ENCODE measurements around the gene ZBTB7C.
A peak's percentile ranks its signal among the peaks of the same experiment; 100 is the strongest.
"Not testable (repeated sequence)": the region's sequence is repeated elsewhere in the genome, so short reads cannot be mapped to it uniquely, and the experiment has no call there.

ZBTB7C gene

DNA sequence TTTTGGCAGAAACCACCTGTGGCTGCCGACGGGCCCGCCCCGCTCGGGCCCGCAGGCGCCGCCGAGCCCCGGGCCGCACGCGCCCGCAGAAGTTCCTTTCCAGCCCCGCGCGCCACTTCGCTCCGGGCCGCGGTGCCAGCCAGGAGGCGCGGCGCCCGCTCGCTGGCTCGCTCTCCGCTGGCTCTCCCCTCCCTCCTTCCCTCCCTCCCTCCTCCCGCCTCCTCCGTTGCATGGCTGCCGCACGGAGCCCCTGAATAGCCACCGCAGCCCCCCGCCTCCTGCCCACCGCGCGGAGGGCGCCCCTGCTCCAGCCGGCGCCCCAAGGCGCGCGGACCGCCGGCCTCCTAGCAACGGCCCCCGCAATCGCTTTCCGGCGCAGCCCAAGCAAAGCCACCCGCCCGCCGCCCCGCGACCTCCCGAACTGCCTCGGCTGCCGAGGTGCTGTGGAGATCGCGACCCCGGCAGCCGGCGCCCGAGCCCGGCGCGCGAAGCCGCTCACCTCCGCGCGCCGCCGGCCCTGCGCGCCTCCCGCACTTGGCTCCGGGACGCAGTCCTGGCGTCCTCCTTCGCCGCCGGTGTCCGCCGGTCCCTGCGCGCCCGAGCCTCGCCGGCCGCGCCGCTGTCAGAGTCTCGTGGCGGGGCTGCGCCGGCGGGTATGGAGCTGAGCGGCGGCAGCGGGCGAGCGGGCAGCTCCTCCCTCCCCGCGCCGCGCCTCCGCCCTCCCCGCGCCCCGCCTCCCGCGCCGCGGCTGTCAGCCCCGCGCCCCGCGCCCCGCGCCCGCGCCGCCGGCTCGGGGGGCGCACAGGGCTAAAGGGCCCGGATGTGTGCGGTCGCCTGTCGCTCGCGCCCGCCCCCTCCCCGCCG is at the start of gene ZBTB7C:
ZBTB7C (minus strand) TSS at position 657 of the 864 bp plus-strand sequence.
- no peak for DNase-seq

DNA sequence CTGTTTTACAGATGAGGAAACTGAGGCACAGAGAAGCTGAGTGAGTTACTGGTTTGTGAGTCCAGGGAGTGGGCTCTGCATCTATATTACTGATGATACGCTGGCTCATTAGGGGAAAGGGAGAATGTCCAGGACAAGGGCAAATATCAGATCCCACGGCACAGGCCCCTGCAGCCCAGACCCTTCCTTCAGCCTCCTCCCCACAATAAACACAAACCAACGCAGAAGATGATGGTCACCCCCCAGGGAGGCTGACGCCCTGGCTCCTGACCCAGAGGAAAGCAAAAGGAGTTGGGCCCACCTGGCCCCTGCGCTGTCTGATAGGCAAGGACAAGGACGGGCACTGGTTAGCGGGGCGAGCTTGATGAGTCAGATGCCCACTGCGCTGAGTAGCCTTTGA is 47.7 kb upstream of the ZBTB7C start:
- no peak for DNase-seq

DNA sequence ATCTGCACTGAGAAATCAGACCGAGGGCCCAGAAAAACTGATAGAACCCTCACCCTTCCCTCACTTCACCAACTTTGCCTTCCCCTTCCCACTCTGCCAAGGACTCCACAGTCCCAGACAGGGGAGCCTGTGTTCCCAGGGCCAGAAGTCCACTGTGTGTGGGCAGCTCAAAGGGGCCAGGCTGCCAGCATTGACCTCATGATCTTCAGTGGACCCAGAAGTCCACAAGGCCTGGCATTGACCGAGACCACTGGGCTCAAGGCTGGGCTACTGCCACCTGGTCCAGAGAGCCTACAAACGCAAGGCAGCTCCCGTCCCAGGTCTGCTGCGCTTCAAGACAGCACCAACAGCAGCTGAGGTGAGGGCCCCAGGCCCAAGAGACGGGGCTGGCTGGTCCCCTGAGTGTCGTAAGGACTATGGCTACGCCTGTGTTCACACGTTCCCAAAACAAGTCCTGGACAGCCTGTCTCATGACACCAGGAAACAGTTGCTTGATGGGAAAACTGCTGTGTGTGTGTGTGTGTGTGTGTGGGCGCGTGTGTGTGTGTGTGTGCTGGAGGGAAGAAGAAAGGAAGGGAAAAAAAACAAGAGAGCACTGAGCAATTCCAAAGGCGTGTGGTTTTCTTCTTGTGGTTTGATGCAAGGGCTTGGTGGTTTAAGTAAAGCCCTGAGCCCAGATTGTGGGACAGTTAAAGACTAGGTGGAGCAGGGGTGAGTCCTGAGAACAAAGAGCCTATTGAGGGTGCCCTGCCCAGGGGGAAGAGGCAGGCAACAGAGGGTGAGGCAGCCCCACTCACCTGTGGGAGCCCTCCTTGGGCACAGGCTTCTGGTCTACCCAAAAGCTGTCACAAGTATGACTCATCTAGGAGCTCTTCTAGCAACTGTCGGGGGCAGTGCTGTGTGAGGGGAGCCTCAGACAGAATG is 46.6 kb upstream of the ZBTB7C start:
- DNase-seq, result peak; percentile 69

DNA sequence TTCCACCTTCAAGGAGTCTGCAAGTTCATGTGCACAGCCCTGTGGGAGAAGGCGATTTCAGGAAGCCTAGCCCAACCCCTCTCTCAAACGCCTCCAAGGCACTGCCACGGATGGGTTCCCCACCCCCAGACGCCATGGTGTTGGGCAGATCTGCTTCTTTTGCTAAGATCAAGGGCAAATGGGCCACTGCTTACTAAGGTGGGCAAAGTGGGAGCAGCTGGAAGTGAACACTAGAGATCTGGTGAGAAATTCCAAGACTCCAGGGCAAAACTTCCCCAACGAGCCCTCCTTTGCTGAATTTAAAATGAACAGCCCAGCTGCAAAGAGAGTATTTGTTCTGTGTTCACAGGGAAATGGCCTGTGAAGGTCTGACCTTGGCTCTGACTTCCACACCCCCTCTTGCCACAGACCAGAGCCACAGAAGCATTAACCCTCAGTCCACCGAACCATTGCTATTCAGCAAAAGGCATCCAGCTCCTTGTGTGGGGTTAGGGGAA is 45.1 kb upstream of the ZBTB7C start:
- no peak for DNase-seq

DNA sequence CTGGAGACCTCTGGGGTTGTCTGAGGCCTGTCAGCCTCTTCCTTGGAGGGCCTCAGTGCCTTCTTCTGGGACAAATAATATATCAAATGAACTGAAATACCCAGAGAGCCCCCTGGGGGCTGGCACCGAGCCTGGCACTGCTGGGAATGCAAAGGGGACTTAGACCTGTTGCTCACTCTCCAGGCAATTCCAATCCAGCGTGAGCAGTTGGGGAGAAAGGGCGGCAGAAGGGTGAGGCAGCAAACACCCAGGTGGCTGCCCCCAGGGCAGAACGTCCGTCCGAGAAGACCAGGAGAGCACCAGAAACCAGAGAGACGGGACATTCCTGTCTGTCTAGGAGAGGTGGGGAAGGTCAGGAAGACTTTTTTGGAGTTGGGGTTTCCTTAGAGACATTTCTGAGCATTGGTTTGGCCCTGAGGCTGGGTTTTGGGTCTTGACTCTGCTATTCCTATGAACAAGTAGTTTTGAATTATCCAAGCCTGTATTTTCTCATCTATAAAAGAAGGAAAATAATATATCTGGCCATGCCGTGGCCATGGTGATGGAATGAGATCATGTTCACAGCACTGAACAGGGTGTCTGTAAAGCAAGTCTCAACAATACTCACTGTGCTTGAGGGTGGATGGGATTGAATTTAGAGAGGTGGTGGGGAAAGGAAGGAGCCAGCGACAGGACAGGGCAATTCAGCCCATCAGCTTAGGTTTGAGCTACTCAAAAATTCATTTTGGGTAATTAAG is 44.3 kb upstream of the ZBTB7C start:
- no peak for DNase-seq

DNA sequence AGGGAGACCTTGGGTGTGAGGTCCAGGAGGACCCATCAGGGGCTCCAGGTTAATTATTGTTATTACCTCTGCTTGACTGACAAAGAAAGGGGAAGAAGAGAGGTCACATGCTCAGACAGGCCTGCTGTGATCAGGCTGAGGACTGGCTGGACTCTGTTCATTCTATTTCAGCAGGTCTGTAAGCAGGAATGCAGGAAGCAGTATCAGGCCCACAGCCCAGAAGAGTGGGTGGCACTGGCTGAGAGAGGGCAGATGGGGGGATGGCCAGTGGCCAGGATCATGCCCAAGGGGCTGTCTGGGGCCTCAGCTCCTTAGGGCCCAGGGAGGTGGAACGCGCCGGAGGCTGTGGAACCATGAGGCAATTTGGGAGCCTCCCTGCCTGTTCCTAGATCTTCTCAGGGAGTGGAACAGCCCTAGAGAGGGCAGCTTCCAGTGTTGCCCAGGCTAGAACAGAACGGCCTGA is 43.7 kb upstream of the ZBTB7C start:
- peak; percentile 4 for DNase-seq

DNA sequence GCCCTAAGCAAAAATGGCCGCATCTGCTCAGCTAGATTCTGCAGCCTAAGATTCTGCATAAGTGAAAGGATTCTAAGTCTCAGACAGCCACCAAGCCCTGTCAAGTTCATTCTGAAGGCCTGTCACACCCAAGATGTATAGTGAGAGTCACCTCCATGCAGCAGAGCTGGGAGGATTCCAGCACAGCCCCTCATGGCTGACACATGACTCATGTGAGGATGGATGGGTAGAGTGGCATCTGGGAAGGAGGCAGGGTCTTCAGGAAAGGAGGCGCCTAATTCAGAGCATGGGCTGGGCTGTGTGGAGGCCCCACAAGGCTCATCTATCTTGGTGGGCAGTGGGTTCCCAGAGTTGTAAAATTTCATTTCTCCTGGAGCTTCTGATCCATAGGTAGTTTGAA is 41.5 kb upstream of the ZBTB7C start:
- DNase-seq, result no peak

DNA sequence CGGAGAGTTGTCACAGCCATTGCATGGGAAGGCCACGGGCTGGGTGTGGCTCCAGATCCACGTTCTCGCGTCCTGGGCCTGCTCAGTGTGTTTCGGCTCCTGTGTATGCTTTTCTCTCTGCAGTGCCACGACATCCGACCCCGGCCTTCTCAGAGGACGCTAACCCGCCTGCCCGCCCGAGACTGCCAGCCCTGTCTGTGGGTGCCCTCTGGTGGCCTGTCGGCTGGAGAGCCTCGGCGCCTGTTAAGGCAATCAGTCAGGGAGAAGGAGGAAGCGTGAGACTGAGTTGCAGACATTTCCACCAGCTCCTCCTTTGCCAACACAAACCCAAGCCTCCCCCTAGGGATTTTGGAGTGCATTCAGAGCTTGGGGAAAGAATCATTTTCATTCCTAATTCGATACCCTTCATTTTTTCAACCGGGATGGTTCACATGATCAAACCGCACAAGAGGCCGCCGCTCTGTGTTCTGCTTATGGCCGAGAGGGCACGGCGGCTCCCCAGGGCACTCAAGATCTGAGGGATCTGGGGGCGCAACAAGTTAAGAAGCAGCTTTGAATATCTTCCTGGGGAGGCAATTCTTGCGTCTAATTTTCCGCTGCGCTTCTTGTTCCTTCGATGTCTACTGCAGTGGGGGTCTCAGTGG is 37.5 kb upstream of the ZBTB7C start:
- peak; percentile 87 for DNase-seq

DNA sequence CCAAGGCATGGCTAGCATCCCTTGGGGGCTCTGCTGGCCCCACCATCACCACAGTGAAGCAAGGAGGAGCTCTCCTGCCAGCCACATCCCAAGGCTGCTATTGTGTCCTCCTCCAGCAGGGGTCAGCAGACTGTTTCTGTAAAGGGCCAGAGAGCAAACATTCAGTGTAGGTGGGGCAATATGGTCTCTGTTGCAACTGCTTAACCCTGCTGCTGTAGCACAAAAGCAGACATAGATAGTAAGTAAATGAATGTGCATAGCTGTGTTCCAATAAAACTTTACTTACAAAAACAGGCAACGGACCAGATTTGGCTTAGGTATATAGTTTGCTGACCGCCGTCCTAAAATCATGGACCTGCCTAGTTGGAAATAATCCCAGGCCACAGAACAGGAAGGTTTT is 36.4 kb upstream of the ZBTB7C start:
- DNase-seq, result peak; percentile 85

DNA sequence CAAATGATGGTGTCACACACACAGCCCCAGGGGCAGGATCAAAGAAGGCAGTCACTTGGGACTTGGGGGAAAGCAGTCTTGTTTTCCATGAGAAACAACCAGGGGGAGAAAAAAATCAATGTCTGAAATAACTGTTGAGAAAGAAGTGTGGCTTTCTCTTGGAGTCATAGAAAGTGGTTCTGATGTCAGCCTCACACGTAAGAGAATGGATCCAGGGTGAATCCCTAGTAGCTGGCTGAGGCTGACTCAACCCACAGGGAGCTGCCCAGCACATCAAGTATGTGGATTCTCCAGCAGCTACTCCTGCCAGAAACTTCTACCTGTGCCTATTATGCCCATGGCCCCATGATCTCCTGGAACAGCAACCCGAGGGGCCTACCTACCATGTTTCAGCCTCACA is 33.6 kb upstream of the ZBTB7C start:
- DNase-seq, result no peak

DNA sequence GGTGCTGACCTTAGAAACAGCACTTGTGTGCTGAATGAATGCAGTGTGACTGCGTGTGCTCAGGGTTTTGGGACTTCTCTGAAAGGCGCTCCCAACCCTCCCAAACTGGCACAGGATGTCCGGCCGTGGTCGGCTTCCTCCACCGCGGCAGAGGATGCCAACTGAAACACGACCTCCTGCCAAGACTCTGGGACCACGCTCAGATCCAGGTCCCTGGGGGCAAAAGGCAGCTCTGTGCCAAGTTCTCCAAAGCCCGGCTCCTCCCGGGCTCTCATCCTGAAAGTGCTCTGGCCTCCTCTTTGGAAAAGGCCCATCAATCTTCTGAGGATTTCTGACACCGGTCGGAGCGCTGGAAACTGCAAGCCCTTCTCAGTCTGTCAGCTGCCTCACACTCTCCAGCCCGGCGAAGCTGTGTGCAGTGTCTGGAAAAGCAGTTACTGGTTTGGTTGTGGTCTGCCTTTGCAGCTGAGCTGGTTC is 32.3 kb upstream of the ZBTB7C start:
- no peak for DNase-seq

DNA sequence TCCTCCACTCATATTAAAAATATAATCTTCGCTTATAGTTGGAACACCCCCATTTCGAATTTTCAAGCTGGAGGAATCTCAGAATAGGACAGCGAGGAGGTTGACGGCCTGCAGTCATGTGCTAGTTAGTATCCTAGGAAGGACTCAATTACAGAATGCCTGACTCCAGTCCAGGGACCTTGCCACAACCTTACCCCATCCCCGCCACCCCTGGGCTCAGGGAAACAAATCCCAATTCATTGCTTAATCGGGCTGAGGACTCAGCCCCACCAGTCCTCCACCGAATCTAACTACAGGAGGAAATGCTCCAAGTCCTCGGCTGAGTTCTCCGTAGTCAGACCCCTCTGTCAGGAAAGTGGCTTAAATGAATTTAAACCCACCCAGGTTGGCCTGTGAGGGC is 31.7 kb upstream of the ZBTB7C start:
- DNase-seq, result no peak

DNA sequence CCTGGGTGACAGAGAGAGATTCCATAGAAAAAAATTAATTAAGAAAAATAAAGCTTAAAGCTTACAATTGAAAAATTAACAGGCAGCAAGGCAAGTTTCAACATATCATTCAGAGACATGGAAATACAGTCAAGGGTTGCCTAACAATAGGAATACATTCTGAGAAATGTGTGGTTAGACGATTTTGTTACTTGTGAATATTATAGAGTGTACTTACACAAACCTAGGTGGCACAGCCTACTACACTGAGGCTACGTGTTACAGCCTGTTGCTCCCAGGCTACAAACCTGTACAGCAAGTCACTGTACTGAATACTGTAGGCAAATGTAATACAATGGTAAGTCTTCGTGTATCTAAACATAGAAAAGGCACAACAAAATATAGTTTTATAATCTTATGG is 27.7 kb upstream of the ZBTB7C start:
- no peak for DNase-seq

DNA sequence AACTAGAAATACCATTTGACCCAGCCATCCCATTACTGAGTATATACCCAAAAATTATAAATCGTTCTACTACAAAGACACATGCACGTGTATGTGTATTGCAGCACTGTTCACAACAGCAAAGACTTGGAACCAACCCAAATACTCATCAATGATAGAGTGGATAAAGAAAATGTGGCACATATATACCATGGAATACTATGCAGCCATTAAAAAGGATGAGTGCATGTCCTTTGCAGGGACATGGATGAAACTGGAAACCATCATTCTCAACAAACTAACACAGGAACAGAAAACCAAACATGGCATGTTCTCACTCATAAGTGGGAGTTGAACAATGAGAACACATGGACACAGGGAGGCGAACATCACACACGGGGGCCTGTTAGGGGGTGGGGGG is 25.2 kb upstream of the ZBTB7C start:
- not testable (repeated sequence) for DNase-seq

DNA sequence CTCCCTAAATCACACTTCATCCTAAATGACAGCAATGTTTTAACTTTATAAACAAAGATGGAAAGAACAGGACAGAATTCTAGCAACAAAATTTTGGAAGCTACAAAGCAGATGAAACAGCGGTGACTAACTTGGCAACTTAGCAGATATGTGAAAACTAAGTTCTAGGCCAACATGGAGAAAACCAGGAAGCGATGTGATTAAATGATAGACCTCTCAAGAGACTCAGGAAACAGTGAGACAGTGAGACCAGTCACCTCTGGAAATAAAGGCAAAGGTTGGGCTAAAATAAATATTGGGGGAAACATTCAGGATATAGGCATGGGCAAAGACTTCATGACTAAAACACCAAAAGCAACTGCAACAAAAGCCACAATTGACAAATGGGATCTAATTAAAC is 24.4 kb upstream of the ZBTB7C start:
- DNase-seq, result no peak

DNA sequence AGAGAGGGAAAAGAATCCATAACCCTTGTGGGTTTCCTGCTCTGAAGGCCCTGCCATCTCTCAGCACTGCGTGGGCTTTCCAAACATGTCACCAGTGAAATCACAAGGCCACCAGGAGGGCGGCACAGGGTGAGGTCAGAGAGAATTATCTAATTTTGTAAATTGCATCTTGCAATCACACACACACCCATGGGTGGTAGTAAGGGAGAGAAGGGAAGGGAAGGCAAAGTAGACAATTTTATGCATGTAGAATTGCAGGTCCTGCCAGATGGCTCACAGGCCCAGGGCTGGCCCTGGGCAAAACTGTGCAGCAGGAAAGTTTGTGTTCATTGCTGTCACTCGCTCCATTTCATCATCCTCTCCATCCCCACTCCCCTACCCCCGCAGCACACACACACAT is 21.0 kb upstream of the ZBTB7C start:
- no peak for DNase-seq

DNA sequence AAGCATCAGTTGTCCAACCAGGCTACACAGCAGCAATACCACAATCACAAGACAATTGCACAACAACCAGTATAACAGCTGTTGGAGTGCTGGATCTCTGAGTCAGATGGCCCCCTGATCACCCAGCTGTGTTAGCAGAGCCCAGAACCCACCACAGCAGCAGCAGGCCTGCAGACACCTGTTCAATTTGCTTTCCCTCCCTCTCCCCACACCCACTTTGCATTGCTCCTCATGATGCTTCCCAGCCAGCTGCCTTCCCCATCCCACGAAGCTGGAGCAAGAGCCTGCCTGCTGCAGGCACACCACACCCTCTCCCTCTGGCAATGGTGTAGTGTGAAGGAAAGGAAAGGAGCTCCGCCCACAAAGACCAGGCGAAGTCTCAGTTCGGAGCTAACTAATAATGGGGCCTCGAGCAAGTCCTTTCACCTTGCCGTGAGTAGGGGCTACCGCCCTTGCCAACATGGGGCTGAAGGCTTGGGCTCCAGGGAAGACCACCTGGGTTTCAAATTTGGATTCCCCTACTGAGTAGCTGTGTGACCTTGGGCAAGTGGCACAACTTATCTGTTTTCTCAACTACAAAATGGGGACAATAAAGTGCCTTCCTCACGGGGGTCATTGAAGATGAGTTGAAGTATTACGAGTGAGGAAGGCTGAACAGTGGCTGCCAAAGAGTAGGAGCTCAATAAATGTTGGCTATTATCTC is 19.4 kb upstream of the ZBTB7C start:
- DNase-seq, result no peak

DNA sequence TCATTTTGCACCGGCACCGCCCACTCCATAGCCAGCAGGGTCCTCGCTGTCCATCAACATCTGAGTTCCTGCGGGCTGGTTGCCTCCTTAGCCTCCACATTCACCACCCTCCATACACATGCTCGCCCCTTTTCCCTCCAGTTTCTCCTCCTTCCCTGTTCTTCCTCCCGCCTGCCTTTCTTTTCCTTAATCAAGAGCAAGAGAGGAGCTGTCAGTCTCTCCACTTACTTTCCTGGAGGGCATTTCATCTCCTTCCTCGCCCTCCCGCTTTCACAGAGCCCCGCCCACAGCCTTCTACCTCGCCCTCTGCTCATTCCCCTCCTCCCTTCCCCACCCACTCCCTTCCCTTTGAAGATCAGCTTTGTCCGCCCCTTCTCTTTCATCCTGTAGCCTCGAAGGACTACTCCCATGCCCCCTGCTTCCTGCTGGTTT is 13.8 kb upstream of the ZBTB7C start:
- DNase-seq, result no peak

DNA sequence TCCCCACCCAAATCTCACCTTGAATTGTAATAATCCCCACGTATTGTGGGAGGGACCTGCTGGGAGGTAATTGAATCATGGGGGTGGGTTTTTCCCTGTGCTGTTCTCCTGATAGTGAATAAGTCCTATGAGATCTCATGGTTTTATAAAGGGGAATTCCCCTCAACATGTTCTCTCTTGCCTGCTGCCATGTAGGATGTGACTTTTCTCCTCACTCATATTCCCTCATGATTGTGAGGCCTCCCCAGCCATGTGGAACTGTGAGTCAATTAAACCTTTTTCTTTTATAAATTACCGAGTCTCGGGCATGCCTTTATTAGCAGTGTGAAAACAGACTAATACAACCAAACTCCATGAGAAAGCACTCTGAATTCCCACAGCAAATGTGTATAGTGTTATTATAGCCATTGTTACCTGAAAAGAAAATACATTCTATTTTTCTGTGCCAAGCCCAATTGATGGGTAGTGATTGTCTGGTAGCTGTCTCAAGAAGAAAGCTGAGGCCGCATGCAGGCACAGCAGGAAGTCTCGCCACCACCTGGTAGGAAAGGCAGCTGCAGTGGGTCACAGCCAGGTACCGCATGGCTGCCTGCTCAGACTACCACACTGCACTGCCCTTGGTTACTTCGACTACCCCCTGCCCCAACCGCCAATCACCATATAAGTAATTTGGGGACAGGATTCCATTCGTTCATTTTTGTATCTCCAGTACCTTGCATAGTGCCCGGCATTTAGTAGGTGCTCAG is 10.3 kb upstream of the ZBTB7C start:
- no peak for DNase-seq

DNA sequence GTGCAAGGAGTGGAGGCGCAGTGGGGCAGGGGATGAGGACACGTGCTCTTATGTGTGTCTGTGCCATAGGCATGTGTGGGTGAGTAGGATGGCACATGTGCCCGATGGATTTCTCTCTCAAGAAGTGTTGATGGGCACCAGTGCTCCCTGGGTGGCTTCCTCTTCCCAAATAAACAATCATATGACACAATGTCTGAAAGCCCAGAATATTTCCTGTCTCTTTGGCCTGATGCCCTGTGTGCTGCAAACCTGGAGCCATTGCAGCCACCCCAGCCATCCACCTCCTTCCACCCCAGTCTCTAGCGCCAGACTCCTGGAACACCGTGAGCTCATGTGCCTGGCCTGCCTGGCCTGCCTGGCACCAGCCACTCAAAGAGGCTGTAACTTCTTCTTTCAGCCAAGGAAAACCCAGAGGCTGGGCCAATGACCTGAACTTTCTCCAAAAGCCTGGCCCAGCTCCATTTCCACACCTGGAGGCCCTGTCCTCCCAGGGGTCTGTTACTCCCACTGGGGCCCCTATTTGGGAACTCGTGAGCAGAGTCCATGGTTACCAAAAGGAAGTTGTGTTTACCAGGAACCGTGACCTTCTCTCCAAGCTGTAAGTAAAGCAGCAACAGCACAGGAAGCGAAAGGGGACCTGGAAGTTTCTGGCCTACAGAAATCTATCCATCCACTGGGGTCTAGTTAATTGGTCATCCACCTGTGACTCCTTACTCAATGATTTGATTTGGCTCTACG is 9.5 kb upstream of the ZBTB7C start:
- DNase-seq, result no peak

All from OCI-M1 (cell line).